ENCODE measurements around the gene COL11A1. TPM values are rescaled to one million over a fixed set of nuclear protein-coding genes. Genes with fewer than 3 reads are reported as not detected.

Gene COL11A1
- total and polyA plus RNA-seq, 2 of the 4 experiments (the other 2 are of a cell fraction): 4.6 to 5.2 TPM

- no peak overlapping the region for H3K4ac ChIP-seq (ENCODE audit: low read depth, low read length)
- no peak overlapping the region for H3K23ac ChIP-seq (ENCODE audit: low read depth, low read length)
- peaks cover 2% of the 10 kb centered on the region for H3K27me3 ChIP-seq (ENCODE audit: control insufficient read depth, insufficient read depth, low read length)
- H2BK120ac ChIP-seq (ENCODE audit: low read depth, low read length): no peak overlapping the region
- no peak overlapping the region; the same call in 1 of the 2 replicates for H2BK20ac ChIP-seq (ENCODE audit: low read depth, low read length)
- no peaks in the 10 kb centered on the region for H3K9me3 ChIP-seq (ENCODE audit: control insufficient read depth, insufficient read depth, low read length)
- no peak overlapping the region for H2BK15ac ChIP-seq (ENCODE audit: low read depth, low read length)
- H3K14ac ChIP-seq (replicated peaks; ENCODE audit: low read depth, low read length): no peak overlapping the region
- in situ Hi-C loops (cut with MboI; ENCODE audit: low sequenced_read_pairs) (no loop called here), dilution Hi-C loops (cut with HindIII; ENCODE audit: low sequenced_read_pairs, unreplicated experiment) (no loop called here), intact Hi-C loops (cut with micrococcal nuclease) (no loop called here)
- H4K5ac ChIP-seq (ENCODE audit: low read depth, low read length): no peak overlapping the region
- H4K20me1 ChIP-seq (ENCODE audit: insufficient read depth, low read length): no peaks in the 10 kb centered on the region
- POLR2A ChIA-PET (ENCODE audit: unreplicated experiment): no interaction called here
- H2AK5ac ChIP-seq (ENCODE audit: low read depth, low read length): no peak overlapping the region
- no peak overlapping the region for H3K56ac ChIP-seq (ENCODE audit: extremely low read depth, insufficient read depth, low read length)
- no peaks in the 10 kb centered on the region for H3K36me3 ChIP-seq (ENCODE audit: control insufficient read depth, insufficient read depth, low read length)
- no peak overlapping the region for H3K18ac ChIP-seq (ENCODE audit: low read depth, low read length)
- no peak for ATAC-seq (ENCODE audit: low read depth)
- H3K4me3 ChIP-seq (ENCODE audit: insufficient read depth, low read depth, low read length): no peak overlapping the region
- CTCF ChIA-PET: interaction anchor here (0.5 to 0.6 kb wide), 2 partner anchors 16 to 352 kb away, joined by 4 to 5 read pairs; no protein-coding TSS in a partner anchor
- H2AK9ac ChIP-seq (replicated peaks; ENCODE audit: low read depth, low read length, poor library complexity): no peak overlapping the region
- no peak overlapping the region for H4K8ac ChIP-seq (ENCODE audit: low read depth in 2 of 2, low read length in 2 of 2)
- no peaks in the 10 kb centered on the region for H3K4me1 ChIP-seq (ENCODE audit: control insufficient read depth, insufficient read depth, low read length)
- WGBS, 2 experiments (ENCODE audit: extremely low coverage in 2 of 2, insufficient read length in 1 of 2): no CpG with 5 or more reads among the region's 6 CpGs
- BruUV-seq (replicated peaks): no TSS peak
- H3K27ac ChIP-seq (ENCODE audit: insufficient read depth, low read length): no peak overlapping the region
- H3K9ac ChIP-seq (ENCODE audit: low read depth, low read length): no peak overlapping the region
- H4K91ac ChIP-seq (ENCODE audit: insufficient read depth, low read depth, low read length): no peak overlapping the region
- DNase-seq: no peak
- TF ChIP-seq SMC3 (IDR thresholded peaks at IDR 0.05; ENCODE audit: low read depth, low read length): no peak
- H3K9me1 ChIP-seq (ENCODE audit: insufficient read depth, low read length): no peaks in the 10 kb centered on the region
- no peak overlapping the region for H3K4me2 ChIP-seq (ENCODE audit: low read depth, low read length)
- H2AFZ ChIP-seq (replicated peaks; ENCODE audit: low read length, poor library complexity): no peak overlapping the region
- H3K79me1 ChIP-seq (ENCODE audit: low read depth in 1 of 2, low read length in 2 of 2): no peaks in the 10 kb centered on the region; a peak in 1 of 4 replicates
- no peak overlapping the region for H2BK5ac ChIP-seq (ENCODE audit: low read depth, low read length, poor library complexity, severe bottlenecking)
Measured at GRCh38 chr1:103109311-103109920, 1.1 kb upstream of the COL11A1 start.

All from IMR-90 (cell line).